Glutamatergic neuron (in vitro differentiated cells): ENCODE data around the gene RASA3. TPM values are rescaled to one million over a fixed set of nuclear protein-coding genes. Genes with fewer than 3 reads are reported as not detected.
"Not testable (repeated sequence)": the region's sequence is repeated elsewhere in the genome, so short reads cannot be mapped to it uniquely, and the experiment has no call there.

Experiments
- DNase-seq: peaks from one replicate; pipeline ENCODE4 v3.0.0; 2022
- H3K27ac Mint-ChIP-seq: one replicate; pipeline ENCODE4 v1.8.0; 2020; ENCODE audit warnings: mild to moderate bottlenecking, mixed read lengths, inconsistent platforms; ENCODE audit not compliant: unreplicated experiment
- H3K27me3 Mint-ChIP-seq: one replicate; pipeline ENCODE4 v1.8.0; 2020; ENCODE audit warnings: mild to moderate bottlenecking, moderate library complexity, mixed read lengths, inconsistent platforms; ENCODE audit not compliant: unreplicated experiment
- H3K36me3 Mint-ChIP-seq: one replicate; pipeline ENCODE4 v1.8.0; 2020; ENCODE audit warnings: mild to moderate bottlenecking, mixed read lengths, inconsistent platforms; ENCODE audit not compliant: unreplicated experiment
- H3K4me1 Mint-ChIP-seq: one replicate; pipeline ENCODE4 v1.8.0; 2020; ENCODE audit warnings: mild to moderate bottlenecking, low read depth, mixed read lengths, inconsistent platforms; ENCODE audit not compliant: unreplicated experiment
- H3K4me3 Mint-ChIP-seq: one replicate; pipeline ENCODE4 v1.8.0; 2020; ENCODE audit warnings: mild to moderate bottlenecking, mixed read lengths, inconsistent platforms; ENCODE audit not compliant: unreplicated experiment
- H3K9me3 Mint-ChIP-seq: one replicate; pipeline ENCODE4 v1.8.0; 2020; ENCODE audit warnings: mild to moderate bottlenecking, moderate library complexity, mixed read lengths, inconsistent platforms; ENCODE audit not compliant: unreplicated experiment
- CTCF ChIP-seq: fragments of 200-600 bp; sonication (generic); IDR thresholded peaks from one replicate; pipeline ENCODE4 v1.5.0; 2021; ENCODE audit not compliant: partially characterized antibody, unreplicated experiment
- total RNA-seq: library from RNA; stranded (reverse); fragmentation: NEBNext Ultra II Directional; extraction: Animal tissue kit (Norgen Biotek cat#: 25700); gene quantifications from one replicate; pipeline ENCODE4 v1.2.1, GENCODE V29; 2021; ENCODE audit not compliant: unreplicated experiment

The RASA3 gene
- total RNA-seq, 1 donor from 2014 or later = 15.2 TPM

GRCh38 chr13:113989585-113990300, 142.7 kb downstream of the RASA3 start:
- Mint-ChIP-seq H3K27ac (peak overlapping the region; percentile 44), H3K27me3 (peaks cover 18% of the 10 kb centered on the region), H3K9me3 (peaks cover 16% of the 10 kb centered on the region), H3K36me3 (peaks cover 6% of the 10 kb centered on the region), H3K4me3 (no peak overlapping the region), H3K4me1 (peaks cover 4% of the 10 kb centered on the region)
- no peak for TF ChIP-seq CTCF
- no peak for DNase-seq

GRCh38 chr13:113988859-113989258, 143.6 kb downstream of the RASA3 start:
- Mint-ChIP-seq H3K27ac (peak overlapping the region; percentile 77), H3K9me3 (peaks cover 13% of the 10 kb centered on the region), H3K27me3 (peaks cover 18% of the 10 kb centered on the region)
- H3K4me3 Mint-ChIP-seq, H3K4me1 Mint-ChIP-seq, H3K36me3 Mint-ChIP-seq: not testable (repeated sequence)
- DNase-seq = peak; percentile 7

- Mint-ChIP-seq H3K27me3 (peaks cover 10% of the 10 kb centered on the region), H3K36me3 (peaks cover 9% of the 10 kb centered on the region), H3K4me1 (no peaks in the 10 kb centered on the region), H3K9me3 (peaks cover 5% of the 10 kb centered on the region), H3K4me3 (no peak overlapping the region), H3K27ac (no peak overlapping the region)
- no peak for DNase-seq
- TF ChIP-seq CTCF = no peak
These were observed 150.1 kb downstream of the RASA3 start for GRCh38 chr13:113982296-113982661.

GRCh38 chr13:113981611-113982295, 150.7 kb downstream of the RASA3 start:
- H3K36me3 Mint-ChIP-seq = peaks cover 9% of the 10 kb centered on the region
- no peaks in the 10 kb centered on the region for H3K4me1 Mint-ChIP-seq
- H3K27ac Mint-ChIP-seq = no peak overlapping the region
- DNase-seq = peak; percentile 11
- H3K4me3 Mint-ChIP-seq = no peak overlapping the region
- peaks cover 11% of the 10 kb centered on the region for H3K27me3 Mint-ChIP-seq
- H3K9me3 Mint-ChIP-seq = peaks cover 5% of the 10 kb centered on the region
- no peak for TF ChIP-seq CTCF

- Mint-ChIP-seq H3K9me3 (peaks cover 5% of the 10 kb centered on the region), H3K27ac (no peak overlapping the region), H3K36me3 (peaks cover 9% of the 10 kb centered on the region), H3K27me3 (peaks cover 11% of the 10 kb centered on the region), H3K4me1 (no peaks in the 10 kb centered on the region), H3K4me3 (no peak overlapping the region)
- TF ChIP-seq CTCF = no peak
- peak; percentile 8 for DNase-seq
These were observed 151.2 kb downstream of the RASA3 start for GRCh38 chr13:113981194-113981605.
